ENCODE data around the gene CHKB.
A peak's percentile ranks its signal among the peaks of the same experiment; 100 is the strongest.

The CHKB gene

DNA sequence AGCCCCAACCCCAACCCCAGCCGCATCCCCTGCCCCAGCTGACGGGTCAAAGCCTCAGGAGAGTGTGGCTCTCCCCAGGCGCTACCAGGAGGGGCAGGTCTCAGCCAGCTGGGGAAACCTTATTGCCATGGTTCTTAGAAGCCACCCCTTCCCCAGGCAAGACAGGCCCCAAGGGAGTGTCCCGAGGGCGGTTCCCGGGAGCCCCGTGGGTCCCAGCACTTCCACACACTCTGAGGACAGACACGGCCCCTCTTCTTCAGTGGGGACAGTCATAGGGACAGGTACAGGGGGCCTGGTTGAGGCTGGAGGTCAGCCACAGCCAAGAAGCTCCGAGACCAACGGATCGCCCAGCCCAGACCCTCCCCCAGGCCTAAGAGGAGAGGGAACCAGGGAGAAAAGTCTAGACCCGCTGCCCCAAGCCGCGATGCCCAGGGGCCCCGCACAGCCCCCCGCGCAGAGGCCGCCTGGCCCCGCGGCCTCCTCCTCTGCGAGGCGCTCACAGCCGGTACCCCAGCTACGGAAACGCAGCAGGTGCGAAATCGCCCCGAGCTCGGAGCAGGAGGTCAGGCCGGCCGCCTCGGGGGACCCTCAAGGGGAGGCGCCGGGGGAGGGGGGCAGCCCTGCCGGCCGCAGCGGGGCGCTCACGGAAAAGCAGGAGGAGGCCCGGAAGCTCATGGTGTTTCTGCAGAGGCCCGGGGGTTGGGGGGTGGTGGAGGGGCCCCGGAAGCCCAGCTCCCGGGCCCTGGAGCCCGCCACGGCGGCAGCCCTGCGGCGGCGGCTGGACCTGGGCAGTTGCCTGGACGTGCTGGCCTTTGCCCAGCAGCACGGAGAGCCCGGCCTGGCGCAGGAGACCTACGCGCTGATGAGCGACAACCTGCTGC, 34.4 kb downstream of the CHKB start:
- no peak overlapping the region for H3K4me2 ChIP-seq (ENCODE audit: low read length)
- no peak overlapping the region for H3K4me3 ChIP-seq (ENCODE audit: low read depth, low read length)
- peaks cover 7% of the 10 kb centered on the region for H3K4me1 ChIP-seq
- H3K27me3 ChIP-seq (ENCODE audit: control insufficient read depth, insufficient read depth, low read length), result no peaks in the 10 kb centered on the region
- H3K36me3 ChIP-seq (ENCODE audit: control insufficient read depth, insufficient read depth, low read length), result no peaks in the 10 kb centered on the region
- no peaks in the 10 kb centered on the region for H3K79me2 ChIP-seq
- TF ChIP-seq, protein P1, sequence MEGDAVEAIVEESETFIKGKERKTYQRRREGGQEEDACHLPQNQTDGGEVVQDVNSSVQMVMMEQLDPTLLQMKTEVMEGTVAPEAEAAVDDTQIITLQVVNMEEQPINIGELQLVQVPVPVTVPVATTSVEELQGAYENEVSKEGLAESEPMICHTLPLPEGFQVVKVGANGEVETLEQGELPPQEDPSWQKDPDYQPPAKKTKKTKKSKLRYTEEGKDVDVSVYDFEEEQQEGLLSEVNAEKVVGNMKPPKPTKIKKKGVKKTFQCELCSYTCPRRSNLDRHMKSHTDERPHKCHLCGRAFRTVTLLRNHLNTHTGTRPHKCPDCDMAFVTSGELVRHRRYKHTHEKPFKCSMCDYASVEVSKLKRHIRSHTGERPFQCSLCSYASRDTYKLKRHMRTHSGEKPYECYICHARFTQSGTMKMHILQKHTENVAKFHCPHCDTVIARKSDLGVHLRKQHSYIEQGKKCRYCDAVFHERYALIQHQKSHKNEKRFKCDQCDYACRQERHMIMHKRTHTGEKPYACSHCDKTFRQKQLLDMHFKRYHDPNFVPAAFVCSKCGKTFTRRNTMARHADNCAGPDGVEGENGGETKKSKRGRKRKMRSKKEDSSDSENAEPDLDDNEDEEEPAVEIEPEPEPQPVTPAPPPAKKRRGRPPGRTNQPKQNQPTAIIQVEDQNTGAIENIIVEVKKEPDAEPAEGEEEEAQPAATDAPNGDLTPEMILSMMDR (IDR thresholded peaks at IDR 0.05), result no peak
- no peak overlapping the region for H2AFZ ChIP-seq
- H3K9ac ChIP-seq, result no peak overlapping the region
- H3K27ac ChIP-seq, result no peak overlapping the region
- no peaks in the 10 kb centered on the region for H3K9me3 ChIP-seq (ENCODE audit: control insufficient read depth, low read length)

- no peak overlapping the region for H3K27ac ChIP-seq
Measured at GRCh38 chr22:50547263-50547985, 35.2 kb downstream of the CHKB start.

GRCh38 chr22:50546326-50547262, 36.1 kb downstream of the CHKB start:
- Histone ChIP-seq H3K4me2 (ENCODE audit: low read length) (peak overlapping the region; percentile 56), H3K27ac (no peak overlapping the region), H3K9me3 (ENCODE audit: control insufficient read depth, low read length) (no peaks in the 10 kb centered on the region), H3K79me2 (no peaks in the 10 kb centered on the region), H3K9ac (no peak overlapping the region), H2AFZ (peak overlapping the region; percentile 70), H3K4me3 (ENCODE audit: low read depth, low read length) (peak overlapping the region; percentile 19), H3K36me3 (ENCODE audit: control insufficient read depth, insufficient read depth, low read length) (no peaks in the 10 kb centered on the region), H3K27me3 (ENCODE audit: control insufficient read depth, insufficient read depth, low read length) (no peaks in the 10 kb centered on the region), H3K4me1 (peaks cover 7% of the 10 kb centered on the region)
- TF ChIP-seq, protein P1 (IDR thresholded peaks at IDR 0.05), result no peak

More at GRCh38 chr22:50547263-50547985, 35.2 kb downstream of the CHKB start:
- Histone ChIP-seq H3K36me3 (ENCODE audit: control insufficient read depth, insufficient read depth, low read length) (no peaks in the 10 kb centered on the region), H3K27me3 (ENCODE audit: control insufficient read depth, insufficient read depth, low read length) (no peaks in the 10 kb centered on the region), H3K4me3 (ENCODE audit: low read depth, low read length) (peak overlapping the region; percentile 19), H3K9ac (no peak overlapping the region), H3K79me2 (no peaks in the 10 kb centered on the region), H3K4me1 (peaks cover 7% of the 10 kb centered on the region), H2AFZ (no peak overlapping the region), H3K9me3 (ENCODE audit: control insufficient read depth, low read length) (no peaks in the 10 kb centered on the region), H3K4me2 (ENCODE audit: low read length) (peak overlapping the region; percentile 56)
- TF ChIP-seq, protein P1 (IDR thresholded peaks at IDR 0.05), result no peak

GRCh38 chr22:50545522-50546325, 36.9 kb downstream of the CHKB start, which contains the start of gene KLHDC7B:
Gene KLHDC7B (plus strand): TSS chr22:50545899. CDS start chr22:50546244, 345 bp downstream.
- H3K36me3 ChIP-seq (ENCODE audit: control insufficient read depth, insufficient read depth, low read length), result no peaks in the 10 kb centered on the region
- H3K4me1 ChIP-seq, result peaks cover 7% of the 10 kb centered on the region
- TF ChIP-seq, protein P1 (IDR thresholded peaks at IDR 0.05), result peak; percentile 12
- peak within 1 kb of the TSS; percentile 70 for H2AFZ ChIP-seq
- H3K27ac ChIP-seq, result peak within 1 kb of the TSS; percentile 86
- no peaks in the 10 kb centered on the region for H3K9me3 ChIP-seq (ENCODE audit: control insufficient read depth, low read length)
- no peaks in the 10 kb centered on the region for H3K79me2 ChIP-seq
- H3K4me2 ChIP-seq (ENCODE audit: low read length), result peak within 1 kb of the TSS; percentile 56
- no peak within 1 kb of the TSS for H3K9ac ChIP-seq
- H3K27me3 ChIP-seq (ENCODE audit: control insufficient read depth, insufficient read depth, low read length), result no peaks in the 10 kb centered on the region
- peak within 1 kb of the TSS; percentile 19 for H3K4me3 ChIP-seq (ENCODE audit: low read depth, low read length)
